GM21528 (cell line): Measurements from ENCODE around the gene KIF1A.

Experiments
- ATAC-seq: cut with Tn5 transposase; IDR thresholded peaks from one replicate; pipeline ENCODE4 v1.9.1; 2021; ENCODE audit warnings: mild to moderate bottlenecking, moderate library complexity; ENCODE audit not compliant: unreplicated experiment, low FRiP score

Gene KIF1A

GRCh38 chr2:240724431-240724830, 95.6 kb downstream of the KIF1A start:
- no peak for ATAC-seq

DNA sequence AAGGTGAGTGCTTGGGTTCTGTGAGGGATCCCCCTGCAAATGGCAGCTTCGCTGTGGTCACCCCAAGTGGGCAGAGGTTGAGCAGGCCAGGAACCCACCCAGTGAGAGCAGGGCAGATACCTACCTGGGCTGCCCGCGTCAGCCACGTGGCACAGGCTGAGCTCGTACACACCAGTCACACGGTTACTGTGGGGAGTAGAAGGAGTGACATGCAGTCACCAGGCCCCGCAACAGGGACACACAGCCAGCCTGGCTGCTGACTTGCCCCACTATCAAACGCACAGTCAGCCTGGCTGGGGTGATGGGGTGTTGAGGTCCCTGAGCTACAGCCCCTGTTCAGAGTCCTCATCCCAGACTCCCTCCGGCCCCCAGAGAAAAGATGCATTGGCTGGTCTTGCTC, 96.2 kb downstream of the KIF1A start:
- no peak for ATAC-seq

GRCh38 chr2:240722796-240723735, 97.0 kb downstream of the KIF1A start:
- ATAC-seq = no peak

DNA sequence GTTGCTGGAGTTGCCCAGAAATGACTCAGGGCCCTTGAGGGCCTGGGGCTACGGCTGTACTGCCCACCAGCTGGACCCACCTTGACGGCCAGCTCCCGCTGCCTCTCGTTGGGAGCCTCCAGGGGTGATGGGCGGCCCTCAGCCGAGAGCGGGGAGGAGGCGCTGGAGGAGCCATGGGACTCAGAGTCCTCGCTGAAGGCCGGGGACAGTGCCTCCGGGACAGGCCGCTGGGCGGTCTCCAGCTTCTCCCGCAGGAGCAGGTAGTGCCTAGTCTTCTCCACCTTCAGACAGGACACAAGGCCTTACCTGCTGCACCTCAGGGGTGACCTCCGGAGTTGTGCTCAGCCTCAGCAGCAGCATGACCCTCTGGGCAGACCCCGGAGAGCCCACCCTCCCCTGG, 97.6 kb downstream of the KIF1A start:
- no peak for ATAC-seq

- no peak for ATAC-seq
These were observed 98.3 kb downstream of the KIF1A start for GRCh38 chr2:240721596-240722180.

- ATAC-seq = no peak
These were observed 99.1 kb downstream of the KIF1A start for GRCh38 chr2:240720686-240721595.

DNA sequence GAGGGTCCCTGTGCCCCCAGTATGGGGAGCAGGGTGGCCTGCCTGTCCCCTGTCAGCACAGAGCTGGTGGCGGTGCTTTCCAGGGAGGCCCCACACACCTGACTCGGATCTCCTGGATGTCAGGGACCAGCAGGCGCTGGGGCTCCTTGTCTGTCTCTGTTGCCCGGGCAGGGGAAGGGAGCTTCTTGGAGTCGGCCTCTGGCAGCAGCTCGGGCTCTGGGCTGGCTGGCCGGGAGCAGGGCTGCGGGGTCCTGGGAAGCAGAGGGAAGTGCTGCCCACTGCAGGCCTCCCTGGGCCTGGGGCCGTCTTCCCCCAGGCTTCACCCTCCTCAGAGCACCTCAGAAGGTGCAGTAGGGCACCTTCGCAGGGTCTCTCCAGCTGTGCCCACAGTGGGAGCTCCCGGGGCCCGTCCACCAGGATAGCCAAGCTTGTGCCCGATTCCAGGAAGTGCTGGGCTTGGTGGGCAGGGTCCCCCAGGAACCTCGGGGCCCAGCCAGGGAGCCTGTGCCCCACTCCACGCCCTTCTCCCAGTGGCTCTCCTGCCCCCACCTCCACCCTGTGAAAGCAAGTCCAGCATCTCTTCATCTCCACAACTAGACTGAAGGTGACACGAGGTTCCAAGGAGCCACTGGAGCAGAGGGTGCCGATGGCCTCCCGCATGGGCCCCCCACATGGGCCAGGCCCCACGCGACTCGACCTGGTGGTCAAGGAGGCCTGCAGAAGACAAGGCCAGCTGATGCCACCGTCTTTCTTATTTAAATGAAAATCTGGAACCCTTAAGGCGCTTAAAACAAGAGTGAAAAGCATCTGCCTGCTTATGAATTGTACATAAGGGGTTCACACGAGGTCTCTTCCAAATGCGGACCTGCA, 100.1 kb downstream of the KIF1A start:
- no peak for ATAC-seq

- no peak for ATAC-seq
These were observed 101.0 kb downstream of the KIF1A start for GRCh38 chr2:240718896-240719490.

DNA sequence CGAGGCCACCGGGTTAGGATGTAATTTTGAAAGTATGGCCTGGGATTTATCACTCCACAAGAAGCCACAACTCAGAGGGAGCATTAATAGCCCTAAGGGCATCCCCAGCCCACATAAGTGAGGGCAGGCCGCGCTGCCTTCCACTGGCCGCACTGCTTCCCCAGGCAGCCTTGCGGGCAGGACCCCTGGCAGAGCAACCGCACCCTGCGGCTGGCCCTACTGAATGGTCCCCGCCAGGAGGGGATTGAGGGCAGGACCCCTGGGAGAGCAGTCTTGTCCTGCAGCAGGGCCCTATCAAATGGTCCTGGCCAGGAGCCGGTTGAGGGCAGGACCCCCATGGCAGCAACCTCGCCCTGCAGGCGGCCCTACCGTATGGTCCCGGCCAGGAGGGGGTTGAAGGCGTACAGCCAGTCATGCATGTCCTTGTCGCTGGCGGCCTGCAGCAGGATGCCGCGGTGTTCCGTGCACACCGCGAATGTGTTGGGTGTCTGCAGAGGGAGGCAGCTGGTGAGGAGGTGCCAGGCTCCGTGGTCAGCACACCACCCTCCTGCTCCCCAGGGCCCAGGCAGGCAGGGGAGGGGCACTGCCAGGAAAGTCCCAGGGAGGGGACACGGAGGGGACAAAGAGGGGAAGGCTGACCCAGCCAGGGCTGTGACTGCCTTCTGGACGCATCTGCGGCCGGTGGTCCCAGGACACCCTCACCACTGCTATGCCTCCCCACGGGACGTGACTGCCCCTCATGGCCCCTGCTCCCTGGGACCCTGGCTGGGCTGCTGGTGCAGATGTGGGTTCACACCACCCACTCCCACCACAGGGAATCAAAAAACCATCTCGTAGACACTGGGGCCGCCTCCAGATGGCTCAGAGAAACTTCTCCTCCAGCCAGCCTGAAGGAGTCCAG, 102.1 kb downstream of the KIF1A start:
- ATAC-seq = no peak

DNA sequence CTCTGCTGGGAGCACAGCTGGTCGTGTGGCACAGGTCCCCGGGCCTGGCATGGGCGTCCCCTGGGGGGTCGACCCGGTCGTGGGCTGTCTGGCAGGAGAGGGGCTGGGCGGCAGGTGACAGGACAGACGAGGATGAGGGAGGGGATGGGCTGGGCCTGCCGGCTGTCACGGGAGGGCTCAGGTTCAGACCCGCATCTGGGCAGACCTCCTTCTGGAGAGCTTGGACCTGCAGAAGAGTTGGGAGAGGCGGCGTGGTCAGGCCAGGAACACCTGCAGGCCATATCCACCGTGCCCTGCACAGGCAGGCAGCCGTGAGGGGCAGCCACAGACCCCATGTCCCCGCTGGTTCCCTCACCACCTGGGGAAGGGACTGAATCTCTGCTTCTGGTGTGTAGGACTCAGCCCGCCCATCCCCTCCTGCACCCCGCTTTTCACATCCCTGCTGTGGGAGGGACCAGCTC, 102.8 kb downstream of the KIF1A start:
- ATAC-seq = no peak

- no peak for ATAC-seq
These were observed 103.8 kb downstream of the KIF1A start for GRCh38 chr2:240716130-240716798.

GRCh38 chr2:240714747-240715725, 105.0 kb downstream of the KIF1A start:
- ATAC-seq = no peak

GRCh38 chr2:240713928-240714746, 105.9 kb downstream of the KIF1A start:
- no peak for ATAC-seq

GRCh38 chr2:240713071-240713927, 106.7 kb downstream of the KIF1A start:
- no peak for ATAC-seq

GRCh38 chr2:240712121-240712520, 107.9 kb downstream of the KIF1A start:
- ATAC-seq = no peak
